Measurements from ENCODE around the gene CD79A.

GRCh38 chr19:41883463-41883820 is 6.4 kb downstream of the CD79A start:
- no peak for TF ChIP-seq CTCF (IDR thresholded peaks at IDR 0.05)
- TF ChIP-seq POLR2A (IDR thresholded peaks at IDR 0.05), result no peak

Data from sigmoid colon (tissue), 3 donors.